GDM1 (cell line): ENCODE measurements around the gene PLAC8L1.

ENCODE experiments used
- DNase-seq: peaks from one replicate; lab custom pipeline; 2025; lab: John Stamatoyannopoulos, UW

The PLAC8L1 gene

GRCh38 chr5:146042628-146043279 is 62.6 kb downstream of the PLAC8L1 start:
- no peak for DNase-seq

GRCh38 chr5:146041180-146041789 is 64.1 kb downstream of the PLAC8L1 start:
- DNase-seq = no peak

GRCh38 chr5:146040527-146040926 is 64.8 kb downstream of the PLAC8L1 start:
- no peak for DNase-seq

GRCh38 chr5:146039420-146039819 is 66.0 kb downstream of the PLAC8L1 start:
- DNase-seq = no peak

GRCh38 chr5:146034605-146035004 is 70.8 kb downstream of the PLAC8L1 start:
- DNase-seq = no peak
